Neural cell (in vitro differentiated cells): ENCODE data around the gene CNGA3. TPM values are rescaled to one million over a fixed set of nuclear protein-coding genes. Genes with fewer than 3 reads are reported as not detected.

ENCODE experiments used
- H2AFZ ChIP-seq: fragments of 200-600, 300-800 bp; sonication (generic), shearing (Covaris generic); 2 replicates; pipeline ENCODE4 v1.6.0; 2014; ENCODE audit warnings: low read depth, mild to moderate bottlenecking, antibody characterized with exemption, low read length, moderate library complexity
- H3F3A ChIP-seq: fragments of 200-600 bp; shearing (Covaris generic); 2 replicates; pipeline ENCODE4 v1.6.1; 2016; ENCODE audit warnings: mild to moderate bottlenecking, moderate library complexity, mixed read lengths, antibody characterized with exemption, low read length; ENCODE audit not compliant: insufficient read depth, poor library complexity, severe bottlenecking
- H3K27ac ChIP-seq: fragments of 200-600, 300-800 bp; sonication (generic), shearing (Covaris generic); 2 replicates; pipeline ENCODE4 v1.5.1; 2014; ENCODE audit warnings: mild to moderate bottlenecking, low read length, moderate library complexity
- H3K27me3 ChIP-seq: fragments of 300-800, 200-600 bp; sonication (generic), shearing (Covaris generic); 2 replicates; pipeline ENCODE4 v1.6.0; 2014; ENCODE audit warnings: mild to moderate bottlenecking, low read depth, low read length, moderate library complexity; ENCODE audit not compliant: insufficient read depth
- H3K36me3 ChIP-seq: fragments of 300-800, 200-600 bp; sonication (generic), shearing (Covaris generic); 2 replicates; pipeline ENCODE4 v1.5.1; 2014; ENCODE audit warnings: mild to moderate bottlenecking, antibody characterized with exemption, low read length, moderate library complexity; ENCODE audit not compliant: insufficient read depth
- H3K4me2 ChIP-seq: fragments of 300-800, 200-600 bp; sonication (generic), shearing (Covaris generic); 2 replicates; pipeline ENCODE4 v1.6.0; 2014; ENCODE audit warnings: mild to moderate bottlenecking, low read length
- H3K4me3 ChIP-seq: fragments of 300-800, 200-600 bp; sonication (generic), shearing (Covaris generic); 2 replicates; pipeline ENCODE4 v1.5.1; 2014; ENCODE audit warnings: mild to moderate bottlenecking, low read length, moderate library complexity
- H3K79me2 ChIP-seq: fragments of 200-600 bp; shearing (Covaris generic); replicated peaks from 2 replicates; pipeline ENCODE4 v1.6.0; 2014; ENCODE audit warnings: mild to moderate bottlenecking, low read length, moderate library complexity; ENCODE audit not compliant: insufficient read depth
- H3K9ac ChIP-seq: fragments of 300-800, 200-600 bp; sonication (generic), shearing (Covaris generic); 2 replicates; pipeline ENCODE4 v1.6.1; 2016; ENCODE audit warnings: mild to moderate bottlenecking, low read length, mixed read lengths
- H3K9me2 ChIP-seq: fragments of 200-600 bp; shearing (Covaris generic); 2 replicates; pipeline ENCODE4 v1.6.1; 2016; ENCODE audit warnings: mild to moderate bottlenecking, low read length, mixed read lengths; ENCODE audit not compliant: insufficient read depth
- H3K9me3 ChIP-seq: fragments of 200-600, 300-800 bp; sonication (generic), shearing (Covaris generic); 2 replicates; pipeline ENCODE4 v1.6.1; 2016; ENCODE audit warnings: mild to moderate bottlenecking, mixed run types, low read length, moderate library complexity, mixed read lengths
- H4K20me1 ChIP-seq: fragments of 200-600 bp; shearing (Covaris generic); 2 replicates; pipeline ENCODE4 v1.6.1; 2016; ENCODE audit warnings: mild to moderate bottlenecking, mixed run types; ENCODE audit not compliant: insufficient read depth
- EP300 ChIP-seq: fragments of 450-650 bp; conservative IDR thresholded peaks from 2 replicates; pipeline ENCODE4 v1.6.1; 2014; ENCODE audit warnings: antibody characterized with exemption, mild to moderate bottlenecking, moderate library complexity; ENCODE audit not compliant: poor library complexity, severe bottlenecking
- EZH2 ChIP-seq: fragments of 200-600, 300-800 bp; shearing (Covaris generic), sonication (generic); IDR thresholded peaks from 2 replicates; pipeline ENCODE4 v1.6.1; 2014; ENCODE audit warnings: antibody characterized with exemption, low read length, borderline replicate concordance, mild to moderate bottlenecking; ENCODE audit not compliant: insufficient read depth, poor library complexity, severe bottlenecking
- MXI1 ChIP-seq: fragments of 450-650 bp; conservative IDR thresholded peaks from 2 replicates; pipeline ENCODE4 v1.6.1; 2014; ENCODE audit warnings: antibody characterized with exemption, mild to moderate bottlenecking; ENCODE audit not compliant: poor library complexity, severe bottlenecking
- POLR2AphosphoS5 ChIP-seq: IDR thresholded peaks from 2 replicates; pipeline ENCODE4 v1.6.1; 2012
- SMC3 ChIP-seq: fragments of 450-650 bp; conservative IDR thresholded peaks from 2 replicates; pipeline ENCODE4 v1.6.1; 2014; ENCODE audit warnings: antibody characterized with exemption, mild to moderate bottlenecking, moderate library complexity; ENCODE audit not compliant: poor library complexity
- TAF1 ChIP-seq: IDR thresholded peaks from 2 replicates; pipeline ENCODE4 v1.6.1; 2012; ENCODE audit warnings: low read depth
- polyA plus RNA-seq: library from polyadenylated mRNA; depleted of rRNA; stranded (reverse); fragments of >200 nt; gene quantifications from 2 replicates; pipeline ENCODE4 v1.2.3, GENCODE V29; 2014
- TF ChIP-seq, protein P1 (sequence below): fragments of 450-650 bp; IDR thresholded peaks from 2 replicates; pipeline ENCODE4 v1.5.1; 2014; ENCODE audit warnings: antibody characterized with exemption, mild to moderate bottlenecking, moderate library complexity; ENCODE audit not compliant: poor library complexity, severe bottlenecking
- TF ChIP-seq, protein P2 (sequence below): IDR thresholded peaks from 2 replicates; pipeline ENCODE4 v1.6.1; 2012; ENCODE audit warnings: borderline replicate concordance

The CNGA3 gene
- polyA plus RNA-seq, 1 donor from 2014 or later = 0.64 TPM

DNA sequence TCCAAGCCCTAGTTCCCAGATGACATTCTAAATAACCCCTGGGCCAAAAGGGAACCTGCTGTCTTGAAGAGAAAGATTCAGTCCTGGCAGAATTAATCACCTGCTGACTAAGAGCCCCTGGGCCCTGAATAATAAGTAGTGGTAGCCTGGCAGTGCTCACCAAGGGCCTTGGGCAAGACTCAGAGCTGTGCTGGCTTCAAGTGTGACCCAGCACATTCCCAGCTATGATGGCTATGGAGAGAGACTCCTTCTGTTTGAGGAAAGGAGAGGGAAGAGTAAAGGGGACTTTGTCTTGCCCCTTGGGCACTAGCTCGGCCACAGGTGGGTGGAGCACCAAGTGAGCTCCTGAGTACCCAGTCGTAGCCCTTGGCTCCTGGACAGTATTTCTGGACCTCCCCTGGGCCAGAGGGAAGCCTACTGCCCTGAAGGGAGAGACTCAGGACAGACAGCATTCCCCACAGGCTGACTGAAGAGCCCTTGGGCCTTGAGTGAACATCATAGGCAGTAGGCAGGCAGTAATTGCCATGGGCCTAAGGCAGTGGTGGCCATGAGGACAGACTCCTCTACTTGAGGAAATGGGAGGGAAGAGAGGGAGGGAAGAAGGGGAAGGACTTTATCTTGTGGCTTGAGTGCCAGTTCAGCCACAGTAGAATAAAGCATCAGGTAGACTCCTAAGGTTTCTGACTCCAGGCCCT is 58.4 kb downstream of the CNGA3 start:
- no peak overlapping the region for H3K27ac ChIP-seq
- no peaks in the 10 kb centered on the region for H3K79me2 ChIP-seq
- no peak overlapping the region for H3K9ac ChIP-seq
- H3F3A ChIP-seq = no peaks in the 10 kb centered on the region
- no peaks in the 10 kb centered on the region for H3K9me3 ChIP-seq
- H3K9me2 ChIP-seq = no peaks in the 10 kb centered on the region
- TF ChIP-seq, protein P1, sequence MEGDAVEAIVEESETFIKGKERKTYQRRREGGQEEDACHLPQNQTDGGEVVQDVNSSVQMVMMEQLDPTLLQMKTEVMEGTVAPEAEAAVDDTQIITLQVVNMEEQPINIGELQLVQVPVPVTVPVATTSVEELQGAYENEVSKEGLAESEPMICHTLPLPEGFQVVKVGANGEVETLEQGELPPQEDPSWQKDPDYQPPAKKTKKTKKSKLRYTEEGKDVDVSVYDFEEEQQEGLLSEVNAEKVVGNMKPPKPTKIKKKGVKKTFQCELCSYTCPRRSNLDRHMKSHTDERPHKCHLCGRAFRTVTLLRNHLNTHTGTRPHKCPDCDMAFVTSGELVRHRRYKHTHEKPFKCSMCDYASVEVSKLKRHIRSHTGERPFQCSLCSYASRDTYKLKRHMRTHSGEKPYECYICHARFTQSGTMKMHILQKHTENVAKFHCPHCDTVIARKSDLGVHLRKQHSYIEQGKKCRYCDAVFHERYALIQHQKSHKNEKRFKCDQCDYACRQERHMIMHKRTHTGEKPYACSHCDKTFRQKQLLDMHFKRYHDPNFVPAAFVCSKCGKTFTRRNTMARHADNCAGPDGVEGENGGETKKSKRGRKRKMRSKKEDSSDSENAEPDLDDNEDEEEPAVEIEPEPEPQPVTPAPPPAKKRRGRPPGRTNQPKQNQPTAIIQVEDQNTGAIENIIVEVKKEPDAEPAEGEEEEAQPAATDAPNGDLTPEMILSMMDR = no peak
- TF ChIP-seq, protein P2, sequence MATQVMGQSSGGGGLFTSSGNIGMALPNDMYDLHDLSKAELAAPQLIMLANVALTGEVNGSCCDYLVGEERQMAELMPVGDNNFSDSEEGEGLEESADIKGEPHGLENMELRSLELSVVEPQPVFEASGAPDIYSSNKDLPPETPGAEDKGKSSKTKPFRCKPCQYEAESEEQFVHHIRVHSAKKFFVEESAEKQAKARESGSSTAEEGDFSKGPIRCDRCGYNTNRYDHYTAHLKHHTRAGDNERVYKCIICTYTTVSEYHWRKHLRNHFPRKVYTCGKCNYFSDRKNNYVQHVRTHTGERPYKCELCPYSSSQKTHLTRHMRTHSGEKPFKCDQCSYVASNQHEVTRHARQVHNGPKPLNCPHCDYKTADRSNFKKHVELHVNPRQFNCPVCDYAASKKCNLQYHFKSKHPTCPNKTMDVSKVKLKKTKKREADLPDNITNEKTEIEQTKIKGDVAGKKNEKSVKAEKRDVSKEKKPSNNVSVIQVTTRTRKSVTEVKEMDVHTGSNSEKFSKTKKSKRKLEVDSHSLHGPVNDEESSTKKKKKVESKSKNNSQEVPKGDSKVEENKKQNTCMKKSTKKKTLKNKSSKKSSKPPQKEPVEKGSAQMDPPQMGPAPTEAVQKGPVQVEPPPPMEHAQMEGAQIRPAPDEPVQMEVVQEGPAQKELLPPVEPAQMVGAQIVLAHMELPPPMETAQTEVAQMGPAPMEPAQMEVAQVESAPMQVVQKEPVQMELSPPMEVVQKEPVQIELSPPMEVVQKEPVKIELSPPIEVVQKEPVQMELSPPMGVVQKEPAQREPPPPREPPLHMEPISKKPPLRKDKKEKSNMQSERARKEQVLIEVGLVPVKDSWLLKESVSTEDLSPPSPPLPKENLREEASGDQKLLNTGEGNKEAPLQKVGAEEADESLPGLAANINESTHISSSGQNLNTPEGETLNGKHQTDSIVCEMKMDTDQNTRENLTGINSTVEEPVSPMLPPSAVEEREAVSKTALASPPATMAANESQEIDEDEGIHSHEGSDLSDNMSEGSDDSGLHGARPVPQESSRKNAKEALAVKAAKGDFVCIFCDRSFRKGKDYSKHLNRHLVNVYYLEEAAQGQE = no peak
- TF ChIP-seq EP300 (no peak), TAF1 (no peak), MXI1 (no peak), SMC3 (no peak), EZH2 (no peak), POLR2AphosphoS5 (no peak)
- no peak overlapping the region for H3K4me3 ChIP-seq
- no peaks in the 10 kb centered on the region for H3K27me3 ChIP-seq
- H3K36me3 ChIP-seq = no peaks in the 10 kb centered on the region
- no peak overlapping the region for H2AFZ ChIP-seq
- H3K4me2 ChIP-seq = no peak overlapping the region
- no peaks in the 10 kb centered on the region for H4K20me1 ChIP-seq

DNA sequence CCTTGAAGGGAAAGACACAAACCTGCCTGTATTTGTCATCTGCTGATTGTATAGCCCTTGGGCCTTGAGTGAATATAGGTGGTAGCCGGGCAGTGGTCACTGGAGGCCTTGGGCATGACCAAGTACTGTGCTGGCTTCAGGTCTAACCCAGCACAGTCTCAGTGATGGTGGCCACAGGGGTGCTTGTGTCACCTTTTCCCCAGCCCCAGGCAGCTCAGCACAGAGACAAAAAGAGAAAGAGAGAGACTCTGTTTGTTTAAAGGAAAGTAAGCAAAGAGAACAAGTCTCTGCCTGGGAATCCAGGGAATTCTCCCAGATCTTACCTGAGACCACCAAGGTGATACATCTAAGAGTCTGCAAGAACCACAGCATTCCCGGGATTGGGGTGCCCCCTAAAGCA is 59.0 kb downstream of the CNGA3 start:
- Histone ChIP-seq H4K20me1 (no peaks in the 10 kb centered on the region), H3K4me2 (no peak overlapping the region), H3F3A (no peaks in the 10 kb centered on the region), H3K4me3 (no peak overlapping the region), H3K9ac (no peak overlapping the region), H3K36me3 (no peaks in the 10 kb centered on the region), H3K27ac (no peak overlapping the region), H3K9me2 (no peaks in the 10 kb centered on the region), H3K27me3 (no peaks in the 10 kb centered on the region), H2AFZ (no peak overlapping the region), H3K79me2 (no peaks in the 10 kb centered on the region), H3K9me3 (no peaks in the 10 kb centered on the region)
- no peak for TF ChIP-seq SMC3

DNA sequence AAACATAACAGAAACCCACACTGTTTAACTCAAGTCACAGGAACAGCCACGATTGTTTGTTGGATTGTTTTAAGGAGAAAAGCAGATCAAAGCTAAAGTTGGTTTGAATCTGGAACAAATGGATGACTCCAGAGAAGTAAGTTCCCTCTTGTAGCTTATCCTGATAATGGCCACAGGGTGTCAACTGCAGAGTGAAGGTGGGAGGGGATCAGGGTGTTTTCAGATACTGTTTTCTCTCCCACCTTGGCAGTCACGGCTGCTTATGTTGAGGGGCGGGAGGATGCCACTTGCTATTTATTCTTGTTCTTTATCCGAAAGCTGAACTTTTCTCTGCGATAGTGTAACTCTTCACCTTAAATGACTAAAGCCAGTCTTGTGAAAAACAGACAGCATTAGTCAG is 61.9 kb downstream of the CNGA3 start:
- Histone ChIP-seq H4K20me1 (no peaks in the 10 kb centered on the region), H3K36me3 (no peaks in the 10 kb centered on the region), H3K27ac (no peak overlapping the region), H3K4me2 (no peak overlapping the region), H3K9me2 (no peaks in the 10 kb centered on the region), H3K9me3 (no peaks in the 10 kb centered on the region), H3K4me3 (no peak overlapping the region), H3K9ac (no peak overlapping the region), H3K27me3 (no peaks in the 10 kb centered on the region), H3F3A (no peaks in the 10 kb centered on the region), H3K79me2 (no peaks in the 10 kb centered on the region), H2AFZ (no peak overlapping the region)
- TF ChIP-seq TAF1 (no peak), EZH2 (no peak), SMC3 (no peak)
- TF ChIP-seq, protein P1 = no peak
- TF ChIP-seq, protein P2 = no peak
